ENCODE results near the gene RAB7A.
A peak's percentile ranks its signal among the peaks of the same experiment; 100 is the strongest.

Gene RAB7A

DNA sequence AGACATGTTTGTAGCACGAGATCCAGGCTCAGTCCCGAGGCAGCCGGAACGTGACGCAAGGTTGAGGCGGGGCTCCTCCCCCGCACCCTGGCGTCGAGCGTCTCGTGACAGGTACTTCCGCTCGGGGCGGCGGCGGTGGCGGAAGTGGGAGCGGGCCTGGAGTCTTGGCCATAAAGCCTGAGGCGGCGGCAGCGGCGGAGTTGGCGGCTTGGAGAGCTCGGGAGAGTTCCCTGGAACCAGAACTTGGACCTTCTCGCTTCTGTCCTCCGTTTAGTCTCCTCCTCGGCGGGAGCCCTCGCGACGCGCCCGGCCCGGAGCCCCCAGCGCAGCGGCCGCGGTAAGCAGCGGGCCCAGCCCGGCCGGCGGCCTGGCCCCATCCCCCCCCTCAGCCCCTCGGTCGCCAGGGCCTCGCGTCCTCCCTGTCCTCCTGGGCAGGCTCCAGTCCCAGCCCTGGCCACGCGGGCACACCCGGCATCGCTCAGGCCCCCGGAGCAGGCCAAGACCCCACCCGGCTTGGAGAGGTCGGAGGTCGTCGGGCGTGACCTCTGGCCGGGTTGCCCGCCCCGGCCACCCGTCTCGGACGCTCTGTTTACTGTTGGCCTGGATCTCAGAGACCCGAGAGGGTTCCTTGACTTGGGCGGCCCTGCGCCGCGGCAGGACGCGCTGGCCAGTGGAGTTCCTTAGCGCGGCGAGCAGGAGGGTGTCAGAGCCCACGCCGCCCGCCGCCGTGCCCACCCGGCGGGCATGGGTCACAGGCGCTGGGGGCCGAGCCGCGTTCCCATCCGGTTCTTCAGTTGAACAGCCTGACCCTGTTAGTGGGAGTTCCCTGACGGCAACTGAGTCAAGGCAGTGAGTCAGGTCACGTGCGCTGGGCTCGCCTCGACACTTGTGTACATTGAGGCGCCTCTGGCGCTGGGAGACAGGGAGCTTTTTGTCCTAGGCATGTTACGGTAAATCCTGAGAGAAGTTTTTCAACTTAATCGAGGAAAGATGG lies at the start of gene RAB7A:
Gene RAB7A (plus strand): TSS at position 161 of the 994 bp plus-strand sequence. CDS start 69,185 bp downstream, outside the sequence.
- peak; percentile 97 for DNase-seq (ENCODE audit: low read depth)

DNA sequence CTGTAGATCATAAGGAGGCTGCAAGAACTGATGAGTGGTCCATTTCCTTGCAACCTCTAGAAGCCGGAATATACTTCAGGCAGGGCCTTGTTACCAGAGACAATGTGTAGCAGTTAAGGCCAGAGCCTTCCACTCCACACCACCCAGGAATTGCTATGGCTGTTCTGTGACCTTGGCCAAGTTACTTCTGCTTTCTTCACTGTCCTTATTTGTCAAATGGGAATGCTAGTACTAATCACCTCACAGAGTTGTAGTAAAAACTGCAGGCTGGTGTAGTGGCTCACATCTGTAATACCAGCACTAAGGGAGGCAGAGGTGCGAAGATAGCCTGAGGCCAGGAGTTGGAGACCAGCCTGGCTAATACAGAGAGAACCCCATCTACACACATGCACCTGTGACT lies 46.6 kb upstream of the RAB7A start:
- DNase-seq (ENCODE audit: low read depth): no peak

DNA sequence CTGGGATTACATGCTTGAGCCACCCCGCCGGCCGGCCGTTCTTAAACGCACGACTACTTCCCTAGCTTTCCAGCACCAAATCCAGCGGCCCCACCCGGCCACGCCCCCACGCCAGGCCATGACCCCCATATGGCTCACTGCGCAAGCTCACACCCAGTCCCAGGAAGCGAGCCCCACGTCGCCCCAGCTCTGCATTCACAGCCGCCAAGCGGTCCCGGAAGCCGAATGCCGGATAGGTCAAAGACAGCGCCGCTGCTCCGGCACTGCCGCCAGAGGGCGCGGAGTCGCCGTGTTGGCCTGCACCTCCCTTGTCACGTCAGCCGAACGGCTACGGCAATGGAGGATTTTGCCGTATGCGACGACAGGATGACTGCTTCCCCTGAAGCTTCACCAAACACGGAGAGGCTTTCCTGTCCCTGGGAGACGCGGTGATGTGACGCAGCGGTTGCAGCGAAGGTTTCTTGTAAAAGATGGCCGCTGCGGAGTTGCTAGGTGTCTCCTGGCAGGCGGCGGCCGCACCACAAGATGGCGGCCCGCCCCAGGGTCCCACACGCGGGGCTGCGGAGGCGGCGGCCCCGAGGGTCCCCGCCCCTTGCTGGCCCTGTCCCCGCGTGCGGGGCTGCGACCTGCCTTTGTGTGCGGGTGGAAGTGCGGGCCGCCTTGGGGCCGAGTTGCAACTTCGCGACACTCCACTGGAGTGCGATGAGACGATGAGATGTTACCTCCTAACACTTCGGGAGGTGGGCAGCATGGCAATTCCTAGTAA lies 45.2 kb upstream of the RAB7A start:
- peak; percentile 97 for DNase-seq (ENCODE audit: low read depth)

DNA sequence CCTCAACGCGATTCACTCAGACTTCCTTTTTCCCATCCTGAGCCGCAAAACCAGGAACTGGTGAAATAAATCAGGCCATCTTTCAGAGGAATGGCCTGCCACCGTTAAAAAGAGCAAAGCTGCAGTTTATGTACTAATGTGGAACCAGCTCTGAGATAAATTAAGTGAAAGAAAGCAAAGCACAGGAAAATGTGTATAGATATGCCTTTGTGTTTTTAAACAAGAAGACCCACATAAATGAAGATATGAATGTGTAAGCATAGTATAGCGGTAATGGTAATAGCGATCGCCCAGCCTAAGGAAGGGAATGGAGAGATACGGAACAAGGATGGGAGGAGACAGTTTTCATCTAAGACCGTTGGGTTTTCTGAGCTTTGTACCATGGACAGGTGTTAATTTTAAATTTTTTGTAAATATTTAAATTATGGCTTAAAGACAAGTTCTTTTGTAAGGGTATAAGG lies 44.6 kb upstream of the RAB7A start:
- DNase-seq (ENCODE audit: low read depth): no peak

DNA sequence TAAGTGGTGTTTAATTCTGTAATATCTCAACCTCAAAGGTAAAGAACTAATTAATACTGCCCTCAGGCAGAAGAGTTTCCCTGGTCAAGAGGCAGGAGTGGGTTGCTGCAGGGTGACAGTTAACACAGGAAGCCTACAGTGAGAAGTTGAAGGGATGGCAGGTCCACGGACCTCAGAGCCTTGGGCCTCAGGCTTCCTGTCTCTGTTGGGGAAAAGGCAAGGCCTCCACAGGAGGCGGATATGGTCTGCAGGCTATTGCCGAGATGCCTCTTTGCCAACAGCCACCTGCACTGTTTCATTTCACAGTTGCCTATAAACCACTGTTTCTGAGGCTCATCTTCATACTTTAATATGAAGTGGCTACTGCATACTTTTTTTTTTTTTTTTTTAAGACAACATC lies 42.0 kb upstream of the RAB7A start:
- DNase-seq (ENCODE audit: low read depth): no peak

DNA sequence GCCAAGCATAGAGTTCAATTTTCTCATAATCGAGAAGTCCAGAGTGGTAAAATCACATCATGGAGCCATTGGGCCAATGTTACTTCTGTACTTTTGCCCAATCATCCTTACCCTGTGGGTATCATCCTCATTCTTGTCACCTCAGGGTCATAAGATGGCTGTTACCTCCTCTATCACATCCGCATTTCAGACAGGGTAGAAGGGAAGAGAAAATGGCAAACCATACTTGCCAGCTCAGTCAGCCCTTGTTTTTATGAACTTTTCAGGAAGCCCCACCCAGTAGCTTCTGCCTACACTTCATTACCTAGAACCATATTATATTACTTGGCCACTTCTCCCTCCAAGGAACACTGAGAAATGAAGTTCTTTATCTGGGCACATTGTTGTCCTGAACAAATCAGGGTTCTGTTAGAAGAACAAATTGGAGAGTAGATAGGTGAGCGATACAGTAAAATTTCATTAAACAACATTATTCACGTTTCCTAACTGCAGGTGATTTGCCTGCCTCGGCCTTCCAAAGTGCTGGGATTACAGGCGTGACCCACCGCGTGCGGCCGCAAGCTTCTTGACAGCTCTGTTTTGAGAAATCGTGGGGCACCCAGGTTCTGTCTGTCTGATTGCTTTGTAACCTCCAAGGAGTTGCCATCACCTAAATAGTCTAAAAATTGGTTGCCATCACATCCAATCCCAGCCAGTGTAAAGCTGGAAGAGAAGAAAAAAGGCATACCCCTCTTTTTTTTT lies 40.8 kb upstream of the RAB7A start:
- no peak for DNase-seq (ENCODE audit: low read depth)

DNA sequence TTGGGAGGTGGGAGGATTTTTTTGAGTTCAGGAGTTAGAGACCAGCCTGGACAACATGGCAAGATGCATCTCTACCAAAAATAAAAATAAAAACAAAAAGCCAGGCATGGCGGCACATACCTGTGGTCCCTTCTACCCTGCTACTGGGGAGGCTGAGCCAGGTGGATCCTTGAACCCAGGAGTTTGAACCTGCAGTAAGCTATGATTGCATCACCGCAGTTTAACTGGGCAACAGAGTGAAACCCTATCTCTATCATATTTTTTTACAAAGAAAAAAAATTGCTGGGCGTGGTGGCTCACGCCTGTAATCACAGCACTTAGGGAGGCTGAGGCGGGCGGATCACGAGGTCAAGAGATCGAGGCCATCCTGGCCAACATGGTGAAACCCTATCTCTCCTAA lies 39.5 kb upstream of the RAB7A start:
- no peak for DNase-seq (ENCODE audit: low read depth)

DNA sequence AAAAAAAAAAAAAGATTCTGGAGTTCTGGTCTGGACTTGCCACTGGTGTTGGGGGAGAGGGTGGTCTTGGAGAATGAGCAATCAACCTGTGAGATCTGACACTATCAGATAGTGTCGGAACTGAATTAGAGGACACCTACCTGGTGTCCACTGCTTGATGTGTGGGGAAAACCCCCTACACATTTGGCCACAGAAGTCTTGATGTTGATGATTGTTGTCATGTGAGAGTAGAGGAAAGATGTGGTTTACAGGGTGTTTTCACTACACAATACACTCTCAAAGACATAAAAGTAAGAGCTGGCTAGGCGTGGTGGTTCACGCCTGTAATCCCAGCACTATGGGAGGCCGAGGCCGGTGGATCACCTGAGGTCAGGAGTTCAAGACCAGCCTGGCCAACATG lies 36.9 kb upstream of the RAB7A start:
- no peak for DNase-seq (ENCODE audit: low read depth)

DNA sequence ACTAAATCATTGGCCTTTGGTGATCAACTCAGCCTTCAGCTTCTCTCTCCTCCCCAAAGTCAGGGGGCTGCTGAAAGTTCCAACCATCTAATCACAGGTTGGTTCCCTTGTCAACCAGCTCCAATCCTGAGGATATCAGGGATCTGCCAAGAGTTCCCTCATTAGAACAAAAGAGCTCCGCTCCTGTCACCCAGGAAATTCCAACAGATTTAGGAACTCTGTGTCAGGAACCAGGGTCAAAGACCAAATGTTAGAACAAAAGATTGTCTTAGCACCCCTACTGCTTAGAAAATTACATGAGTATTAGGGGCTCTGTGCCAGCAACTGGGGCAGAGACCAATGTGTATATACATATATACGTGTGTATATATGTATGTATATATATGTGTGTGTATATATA lies 32.3 kb upstream of the RAB7A start:
- DNase-seq (ENCODE audit: low read depth): no peak

DNA sequence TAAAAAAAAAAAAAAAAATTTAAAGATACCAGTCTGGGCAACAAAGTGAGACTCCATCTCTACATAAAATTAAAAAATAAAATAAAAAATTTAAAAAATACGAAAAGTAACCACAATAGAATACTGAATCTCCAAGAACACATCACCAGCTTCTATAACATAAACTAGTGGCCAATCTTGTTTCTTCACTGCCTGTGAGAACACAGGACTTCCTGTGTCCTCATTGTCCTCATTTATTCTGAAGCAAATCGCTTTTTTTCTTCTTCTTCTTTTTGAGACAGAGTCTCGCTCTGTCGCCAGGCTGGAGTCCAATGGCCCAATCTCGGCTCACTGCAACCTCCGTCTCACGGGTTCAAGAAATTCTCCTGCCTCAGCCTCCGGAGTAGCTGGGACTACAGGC lies 28.6 kb upstream of the RAB7A start:
- DNase-seq (ENCODE audit: low read depth): no peak

DNA sequence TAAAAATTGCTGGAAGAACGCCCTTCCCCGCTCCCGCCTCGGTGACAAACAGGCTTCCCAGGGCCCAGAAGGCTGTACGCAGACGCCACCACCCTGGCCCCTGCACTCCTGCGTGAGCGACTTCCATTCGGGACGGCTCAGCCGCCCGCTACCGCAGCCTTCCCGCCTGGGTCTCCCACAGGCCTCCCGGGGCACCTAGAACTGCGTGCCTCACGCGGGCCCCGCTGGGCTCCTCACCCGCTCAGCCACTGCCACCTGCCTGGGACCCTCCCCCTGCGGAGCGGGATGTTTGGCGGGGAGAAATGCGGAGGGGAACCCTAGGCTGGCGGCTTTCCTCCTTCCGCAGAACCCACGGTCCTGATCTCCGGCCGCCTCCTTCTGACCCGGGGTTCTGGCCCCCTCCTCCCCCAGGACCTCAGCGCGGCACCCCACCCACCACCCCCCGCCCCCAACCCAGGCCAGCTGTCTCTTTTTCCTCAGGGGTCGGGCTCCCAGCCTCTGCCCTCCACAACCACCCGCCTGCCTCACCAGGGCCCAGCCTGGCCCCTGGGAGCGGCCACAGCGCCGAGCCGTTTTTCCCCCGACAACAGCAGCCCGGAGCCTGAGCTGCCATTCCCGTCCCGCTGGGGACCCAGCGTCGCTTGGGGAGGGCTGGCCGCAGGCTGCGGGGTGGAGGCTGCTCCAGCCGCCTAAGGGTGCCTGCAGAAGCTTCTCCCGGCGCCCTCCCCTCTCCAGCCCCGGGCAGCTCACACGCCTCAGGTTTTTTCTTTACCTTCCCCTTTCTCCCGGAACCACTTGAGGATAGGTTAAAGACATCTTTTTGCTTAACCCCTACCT lies 27.6 kb upstream of the RAB7A start:
- DNase-seq (ENCODE audit: low read depth): no peak

DNA sequence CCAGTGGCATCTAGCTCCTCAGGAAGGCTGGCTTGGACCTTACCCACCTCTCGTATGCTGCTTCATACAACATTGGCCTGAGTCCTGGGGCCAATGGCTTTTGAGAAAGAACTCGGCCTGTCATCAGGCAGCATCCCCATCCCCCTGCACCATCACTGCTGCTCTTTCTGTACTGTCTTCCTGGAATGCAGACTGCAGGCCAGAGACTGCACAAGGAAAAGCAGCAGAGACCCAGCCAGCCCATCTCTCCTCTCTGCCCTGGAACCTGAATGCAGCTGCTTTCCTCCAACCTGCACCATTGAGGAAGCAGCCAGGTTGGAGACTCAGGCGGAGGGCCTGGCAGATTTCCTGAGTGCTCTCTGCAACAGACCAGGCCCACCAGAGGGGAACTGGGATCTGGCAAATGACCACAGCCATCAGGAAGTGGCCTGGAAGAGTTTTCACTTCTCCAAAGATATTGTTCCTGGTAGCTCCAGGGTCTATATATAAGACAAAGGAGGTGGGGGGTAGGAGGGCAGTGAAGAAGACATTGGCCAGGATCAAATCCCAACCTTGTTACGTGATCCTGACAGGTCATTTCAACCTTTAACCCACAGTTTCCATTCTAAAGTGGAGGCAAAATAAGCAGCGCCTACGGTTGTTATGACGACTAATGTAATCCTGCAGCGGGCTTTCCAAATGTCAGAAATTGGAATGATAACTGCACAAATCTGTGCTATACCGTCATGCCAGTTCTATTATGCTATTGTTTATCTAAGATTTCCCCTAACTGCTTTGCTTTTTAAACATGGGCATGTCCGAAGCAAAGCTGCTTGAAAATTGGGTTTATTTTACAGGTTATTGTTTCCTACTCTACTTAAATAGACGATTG lies 24.4 kb upstream of the RAB7A start:
- no peak for DNase-seq (ENCODE audit: low read depth)

DNA sequence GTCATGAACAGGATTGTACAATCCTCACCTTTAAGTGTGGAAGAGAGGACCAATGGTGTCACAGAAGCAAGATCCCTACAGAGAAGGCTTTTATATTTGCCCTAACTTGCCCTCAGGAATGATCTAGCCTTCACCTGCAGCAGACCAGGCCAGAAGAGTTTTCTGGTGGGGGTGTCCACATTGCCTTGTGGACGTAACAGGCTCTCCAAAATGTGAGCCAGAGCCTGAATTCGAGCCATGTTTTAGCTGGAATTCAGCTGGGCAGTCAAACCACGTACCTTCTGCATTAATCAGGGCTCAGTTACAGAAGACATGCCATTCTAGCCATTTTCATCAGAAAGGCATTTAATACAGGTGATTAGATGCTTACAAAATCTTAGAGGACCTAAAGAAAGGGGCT lies 23.6 kb upstream of the RAB7A start:
- DNase-seq (ENCODE audit: low read depth): no peak

DNA sequence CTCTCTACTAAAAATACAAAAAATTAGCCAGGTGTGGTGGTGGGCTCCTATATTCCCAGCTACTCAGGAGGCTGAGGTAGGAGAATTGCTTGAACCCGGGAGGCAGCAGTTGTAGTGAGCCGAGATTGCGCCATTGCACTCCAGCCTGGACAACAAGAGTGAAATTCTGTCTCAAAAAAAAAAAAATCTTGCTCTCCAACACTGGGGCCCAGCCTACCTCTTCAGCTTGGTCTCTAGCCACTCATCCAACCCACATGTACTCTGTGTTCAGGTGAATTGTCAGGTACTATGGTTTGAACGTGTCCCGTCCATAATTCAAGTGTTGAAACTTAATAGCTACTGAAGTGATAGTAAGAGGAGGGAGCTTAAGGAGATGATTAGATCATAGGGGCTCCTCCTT lies 22.4 kb upstream of the RAB7A start:
- no peak for DNase-seq (ENCODE audit: low read depth)

DNA sequence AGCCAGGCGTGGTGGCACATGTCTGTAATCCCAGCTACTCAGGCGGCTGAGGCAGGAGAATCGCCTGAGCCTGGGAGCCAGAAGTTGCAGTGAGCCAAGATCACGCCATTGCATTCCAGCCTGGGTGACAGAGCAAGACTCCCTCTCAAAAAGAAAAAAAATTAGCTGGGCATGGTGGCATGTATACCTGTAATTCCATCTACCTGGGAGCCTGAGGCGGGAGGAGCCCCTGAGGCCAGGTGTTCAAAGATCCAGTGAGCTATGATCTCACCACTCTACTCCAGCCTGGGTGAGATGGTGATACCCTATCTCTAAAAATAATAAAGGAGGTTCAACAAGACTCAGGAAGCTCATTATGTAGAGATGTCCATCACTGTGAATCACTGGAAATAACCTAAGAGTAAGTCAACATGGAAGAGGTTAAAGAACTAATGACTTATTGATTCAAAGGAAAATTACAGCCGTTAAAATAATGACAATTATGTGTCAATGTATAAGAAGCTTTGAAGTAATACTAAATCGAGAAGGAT lies 19.8 kb upstream of the RAB7A start:
- no peak for DNase-seq (ENCODE audit: low read depth)

DNA sequence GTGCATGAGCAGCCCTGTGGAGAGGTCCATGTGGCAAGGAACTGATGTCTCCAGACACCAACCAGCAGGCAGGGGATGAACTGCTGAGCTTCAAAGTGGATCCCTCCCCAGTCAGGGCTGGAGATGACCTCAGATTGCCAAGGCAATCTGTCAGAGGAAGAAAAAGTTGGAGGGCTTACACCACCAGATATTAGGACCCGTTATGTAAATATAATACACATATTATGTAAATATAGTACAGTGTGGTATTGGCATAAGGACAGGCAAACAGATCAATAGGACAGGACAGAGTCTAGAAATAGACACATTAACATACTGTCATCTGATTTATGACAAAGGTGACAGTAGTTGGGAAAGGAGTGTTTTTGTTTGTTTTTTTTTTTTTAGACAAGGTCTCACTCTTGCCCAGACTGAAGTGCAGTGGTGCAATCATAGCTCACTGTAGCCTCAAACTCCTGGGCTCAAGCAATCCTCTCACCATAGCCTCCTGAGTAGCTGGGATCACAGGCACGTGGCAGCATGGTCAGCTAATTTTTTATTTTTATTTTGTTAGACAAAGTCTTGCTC lies 18.0 kb upstream of the RAB7A start:
- DNase-seq (ENCODE audit: low read depth): no peak

DNA sequence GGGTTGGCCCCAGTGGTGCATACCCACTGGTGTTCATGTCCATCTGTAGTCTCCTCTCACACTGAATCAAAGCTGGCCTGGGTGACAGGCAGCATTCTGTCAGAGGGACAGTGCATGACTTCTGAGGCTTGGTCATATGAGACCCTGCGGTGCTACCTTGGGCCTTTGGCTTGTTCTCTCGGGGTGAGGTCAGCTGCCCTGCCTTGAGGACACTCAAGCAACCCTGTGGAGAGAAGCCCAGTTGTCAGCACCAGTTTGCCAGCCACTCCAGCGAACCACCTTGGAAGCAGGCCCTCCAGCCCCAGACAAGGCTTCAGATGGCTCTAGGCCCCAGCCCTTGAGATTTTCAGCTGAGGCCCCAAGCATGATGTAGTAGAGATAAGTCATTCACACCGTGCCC lies 16.9 kb upstream of the RAB7A start:
- no peak for DNase-seq (ENCODE audit: low read depth)

DNA sequence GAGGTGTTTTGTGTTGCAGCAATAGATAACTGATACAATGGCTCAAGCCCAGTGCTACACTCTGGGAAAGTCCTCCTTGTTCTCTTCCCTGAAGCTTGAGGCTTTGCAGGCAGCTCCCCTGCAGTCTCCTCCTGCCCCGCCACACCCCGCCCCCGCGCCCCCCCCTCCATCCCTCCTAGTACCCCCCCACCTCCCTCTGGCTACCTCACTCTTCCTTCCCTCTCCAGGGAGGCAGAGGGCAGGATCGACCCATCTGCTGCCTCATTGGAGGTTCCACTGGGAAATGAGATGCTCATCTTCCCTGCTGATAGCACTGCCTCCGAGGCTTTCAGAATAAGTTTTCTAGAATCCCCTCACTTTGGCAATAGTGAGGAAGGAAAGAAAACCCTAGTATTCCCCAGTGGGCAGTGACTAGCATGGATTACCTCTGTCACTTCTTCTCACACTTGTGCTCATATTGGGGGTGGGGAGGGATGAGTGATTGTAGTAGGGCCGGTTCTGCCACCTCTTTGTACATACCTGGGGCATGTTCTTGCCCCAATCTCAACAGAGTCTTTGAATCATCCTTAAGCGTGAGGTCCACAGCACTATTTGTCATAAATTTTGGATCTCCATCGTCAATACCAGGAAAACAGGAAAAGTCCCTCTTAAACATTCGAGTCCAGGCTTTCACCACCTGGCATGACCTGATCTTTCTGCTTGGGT lies 16.3 kb upstream of the RAB7A start:
- DNase-seq (ENCODE audit: low read depth): no peak

DNA sequence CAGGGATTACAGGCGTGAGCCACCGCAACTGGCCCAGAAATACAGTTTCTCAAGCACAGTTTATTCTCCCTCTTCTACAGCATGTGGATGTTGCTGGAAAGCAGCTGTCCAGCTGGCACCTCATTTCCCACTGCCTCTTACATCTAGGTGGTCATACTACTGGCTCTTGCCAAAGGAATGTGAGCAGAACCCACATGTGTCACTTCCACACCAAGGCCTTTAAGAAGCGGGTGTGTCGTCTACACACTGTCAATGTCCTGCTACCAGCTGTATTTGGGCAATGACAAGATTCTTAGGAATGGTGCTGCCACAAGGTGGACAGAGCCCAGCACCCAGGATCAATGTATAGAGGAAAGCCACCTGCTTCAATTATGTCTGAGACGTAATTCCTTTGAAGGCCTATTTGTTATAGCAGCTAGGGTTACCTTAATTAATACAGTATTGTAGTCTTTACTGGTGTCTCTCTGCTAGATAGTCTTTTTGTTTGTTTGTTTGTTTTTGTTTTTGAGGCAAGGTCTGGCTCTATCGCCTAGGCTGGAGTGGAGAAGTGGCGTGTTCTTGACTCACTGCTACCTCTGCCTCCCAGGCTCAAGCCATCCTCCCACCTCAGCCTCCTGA lies 15.1 kb upstream of the RAB7A start:
- no peak for DNase-seq (ENCODE audit: low read depth)

All from stimulated activated CD8-positive, alpha-beta memory T cell treated with anti-CD3 and anti-CD28 coated beads, Interleukin-4, amount 100 ng/mL, for 24 hours (primary cell).